ENCODE data around the gene PLCB1.

DNA sequence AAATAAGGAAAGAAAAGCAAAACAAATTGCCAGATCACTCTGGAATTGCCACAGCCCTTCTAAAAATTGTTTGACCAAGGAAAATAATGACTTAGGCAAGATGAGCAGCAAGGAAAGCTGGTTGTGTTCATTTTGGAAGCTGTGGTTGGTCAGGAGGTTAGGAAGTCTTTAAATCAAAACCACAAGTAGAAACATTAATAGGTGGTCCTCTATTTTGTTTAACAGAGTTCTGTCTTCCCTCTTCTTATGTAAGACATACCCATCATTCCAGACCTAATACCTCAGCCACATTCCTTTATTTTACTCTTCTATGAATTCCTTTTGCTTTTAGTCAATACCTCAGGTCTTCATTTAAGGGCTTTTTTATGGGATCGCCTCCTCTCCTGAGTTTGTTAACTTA is 514.6 kb downstream of the PLCB1 start:
- TF ChIP-seq, protein P1, sequence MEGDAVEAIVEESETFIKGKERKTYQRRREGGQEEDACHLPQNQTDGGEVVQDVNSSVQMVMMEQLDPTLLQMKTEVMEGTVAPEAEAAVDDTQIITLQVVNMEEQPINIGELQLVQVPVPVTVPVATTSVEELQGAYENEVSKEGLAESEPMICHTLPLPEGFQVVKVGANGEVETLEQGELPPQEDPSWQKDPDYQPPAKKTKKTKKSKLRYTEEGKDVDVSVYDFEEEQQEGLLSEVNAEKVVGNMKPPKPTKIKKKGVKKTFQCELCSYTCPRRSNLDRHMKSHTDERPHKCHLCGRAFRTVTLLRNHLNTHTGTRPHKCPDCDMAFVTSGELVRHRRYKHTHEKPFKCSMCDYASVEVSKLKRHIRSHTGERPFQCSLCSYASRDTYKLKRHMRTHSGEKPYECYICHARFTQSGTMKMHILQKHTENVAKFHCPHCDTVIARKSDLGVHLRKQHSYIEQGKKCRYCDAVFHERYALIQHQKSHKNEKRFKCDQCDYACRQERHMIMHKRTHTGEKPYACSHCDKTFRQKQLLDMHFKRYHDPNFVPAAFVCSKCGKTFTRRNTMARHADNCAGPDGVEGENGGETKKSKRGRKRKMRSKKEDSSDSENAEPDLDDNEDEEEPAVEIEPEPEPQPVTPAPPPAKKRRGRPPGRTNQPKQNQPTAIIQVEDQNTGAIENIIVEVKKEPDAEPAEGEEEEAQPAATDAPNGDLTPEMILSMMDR (IDR thresholded peaks at IDR 0.05), result no peak
- no peak for TF ChIP-seq POLR2A (IDR thresholded peaks at IDR 0.05)

Measured in Peyer's patch (tissue), 4 donors.